Endothelial cell of umbilical vein (primary cell): Measurements from ENCODE around the gene CD200R1. TPM values are rescaled to one million over a fixed set of nuclear protein-coding genes. Genes with fewer than 3 reads are reported as not detected.

Experiments
- BruUV-seq: library from RNA; stranded (reverse); fragments of 400-500 nt; replicated peaks from 2 replicates; lab custom pipeline; 2021; lab: Mats Ljungman, UMichigan
- CTCF ChIA-PET: fragments of 300-600, 350-600 bp; sonication (Branson Sonifier 250); formaldehyde crosslinking; loops from one replicate; lab custom pipeline; 2021; ENCODE audit warnings: antibody characterized with exemption, inconsistent platforms; lab: Charles Lee
- POLR2A ChIA-PET: fragments of 300-600, 350-600 bp; sonication (Branson Sonifier 250); formaldehyde crosslinking; loops from one replicate; lab custom pipeline; 2021; ENCODE audit warnings: antibody characterized with exemption, inconsistent platforms; lab: Charles Lee
- DNase-seq: peaks from one replicate; pipeline ENCODE4 v3.0.0-alpha.2; 2011; ENCODE audit warnings: low read depth, low spot score
- FAIRE-seq: peaks from 2 replicates; lab custom pipeline; 2011; peaks lifted over from hg19 to GRCh38; lab: Jason Lieb, UNC
- H2AFZ ChIP-seq: 2 replicates; pipeline ENCODE4 v1.6.0; 2012; ENCODE audit warnings: low read depth, low read length, control low read depth, inconsistent platforms
- H3K27ac ChIP-seq: 2 replicates; pipeline ENCODE4 v1.5.1; 2011; ENCODE audit warnings: low read depth, mild to moderate bottlenecking, control low read depth, low read length, moderate library complexity; ENCODE audit not compliant: insufficient read depth
- H3K27me3 ChIP-seq, 2 experiments: 2 replicates each; pipeline versions ENCODE4 v1.6.0 to v1.6.1; 2011; ENCODE audit warnings: low read length in 2 of 2, mixed read lengths in 1 of 2; ENCODE audit not compliant: control insufficient read depth in 2 of 2, insufficient read depth in 2 of 2
- H3K36me3 ChIP-seq, 2 experiments: 2 replicates in 1 of 2; 3 replicates in 1 of 2; pipeline ENCODE4 v1.5.1; 2011; ENCODE audit warnings: low read length in 2 of 2, mild to moderate bottlenecking in 1 of 2, moderate library complexity in 1 of 2; ENCODE audit not compliant: control insufficient read depth in 2 of 2, insufficient read depth in 2 of 2; ENCODE audit errors: extremely low read depth in 1 of 2
- H3K4me1 ChIP-seq: 3 replicates; pipeline ENCODE4 v1.5.1; 2011; ENCODE audit warnings: mild to moderate bottlenecking, low read length; ENCODE audit not compliant: control insufficient read depth, insufficient read depth; ENCODE audit errors: extremely low read depth
- H3K4me2 ChIP-seq: 2 replicates; pipeline ENCODE4 v1.6.1; 2011; ENCODE audit warnings: low read length, control low read depth, mixed read lengths; ENCODE audit not compliant: insufficient read depth
- H3K4me3 ChIP-seq, 3 experiments: fragments of 200-600 bp in 1 of 3; sonication (generic), shearing (Covaris generic) in 1 of 3; replicated peaks in 1 of 3; 2 replicates each; pipeline ENCODE4 v1.5.1; 2011 to 2016; ENCODE audit warnings: control low read depth in 3 of 3, low read length in 3 of 3, mild to moderate bottlenecking in 2 of 3, inconsistent platforms in 1 of 3, low read depth in 1 of 3, moderate library complexity in 1 of 3; ENCODE audit not compliant: insufficient read depth in 1 of 3
- H3K79me2 ChIP-seq: 2 replicates; pipeline ENCODE4 v1.6.0; 2012; ENCODE audit warnings: low read length, inconsistent platforms; ENCODE audit not compliant: control insufficient read depth, insufficient read depth
- H3K9ac ChIP-seq: replicated peaks from 2 replicates; pipeline ENCODE3; 2011; ENCODE audit warnings: low read length, control low read depth; ENCODE audit not compliant: insufficient read depth; ENCODE audit errors: extremely low read depth
- H3K9me1 ChIP-seq: replicated peaks from 3 replicates; pipeline ENCODE4 v1.6.0; 2011; ENCODE audit warnings: mild to moderate bottlenecking, low read length; ENCODE audit not compliant: control insufficient read depth, insufficient read depth; ENCODE audit errors: extremely low read depth
- H3K9me3 ChIP-seq: replicated peaks from 2 replicates; pipeline ENCODE4 v1.5.1; 2012; ENCODE audit warnings: low read length, inconsistent platforms; ENCODE audit not compliant: control insufficient read depth, insufficient read depth
- H4K20me1 ChIP-seq: replicated peaks from 2 replicates; pipeline ENCODE3; 2011; ENCODE audit warnings: mild to moderate bottlenecking, low read length; ENCODE audit not compliant: control insufficient read depth, insufficient read depth; ENCODE audit errors: extremely low read depth
- FOS ChIP-seq: IDR thresholded peaks from 2 replicates; pipeline ENCODE4 v1.6.1; 2011; ENCODE audit warnings: mild to moderate bottlenecking, low read length, moderate library complexity, borderline replicate concordance; ENCODE audit not compliant: insufficient read depth
- GATA2 ChIP-seq: IDR thresholded peaks from 2 replicates; pipeline ENCODE4 v1.7.0; 2011; ENCODE audit warnings: low read depth, mild to moderate bottlenecking, moderate library complexity, mixed read lengths, low read length; ENCODE audit not compliant: insufficient read length, insufficient read depth
- MYC ChIP-seq: IDR thresholded peaks from one replicate; pipeline ENCODE4 v1.6.1; 2011; ENCODE audit warnings: mild to moderate bottlenecking, low read depth, low read length
- POLR2A ChIP-seq: IDR thresholded peaks from 2 replicates; pipeline ENCODE4 v1.6.1; 2012; ENCODE audit warnings: low read depth, mild to moderate bottlenecking, control low read depth, low read length
- POLR2AphosphoS5 ChIP-seq: IDR thresholded peaks from 2 replicates; pipeline ENCODE4 v1.6.1; 2012; ENCODE audit warnings: low read depth, mild to moderate bottlenecking, control low read depth, low read length, moderate library complexity; ENCODE audit not compliant: insufficient read depth
- dilution Hi-C: fragments of 300-500 bp; cut with MboI; formaldehyde crosslinking; loops from one replicate; pipeline ENCODE4 v1.15.0; 2019; ENCODE audit warnings: low sequenced_read_pairs; ENCODE audit not compliant: extremely low pct_ligation_motif_present
- intact Hi-C: fragments of 100-400 bp; cut with micrococcal nuclease; formaldehyde crosslinking; loops from one replicate; pipeline ENCODE4 v1.10.0; 2022
- polyA plus RNA-seq, 4 experiments: library from polyadenylated mRNA; depleted of rRNA in 3 of 4; stranded (reverse) in 3 of 4; unstranded in 1 of 4; fragments of >200 nt; gene quantifications; 2 replicates each; pipeline versions ENCODE4 v1.2.1 to v1.2.3, GENCODE V29; 2011 to 2012; ENCODE audit warnings: missing spikeins in 1 of 4
- total RNA-seq: library from RNA; stranded (reverse); gene quantifications from 2 replicates; pipeline ENCODE4 v1.2.3, GENCODE V29; 2021
- TF ChIP-seq, protein P1 (sequence below), 2 donors: IDR thresholded peaks; 1 replicate in 1 of 2; 2 replicates in 1 of 2; pipeline ENCODE4 v1.5.1; 2011; ENCODE audit warnings: low read length in 2 of 2, mild to moderate bottlenecking in 2 of 2, moderate library complexity in 2 of 2, control low read depth in 1 of 2, inconsistent platforms in 1 of 2, low read depth in 1 of 2; ENCODE audit not compliant: insufficient read depth in 1 of 2; ENCODE audit errors: extremely low read depth in 1 of 2
- TF ChIP-seq, protein P2 (sequence below): IDR thresholded peaks from 2 replicates; pipeline ENCODE4 v1.6.1; 2011; ENCODE audit not compliant: insufficient read depth, insufficient read length

CD200R1 gene
- total and polyA plus RNA-seq, 2 donors (not counting 3 experiments of a cell fraction or from before 2014, with no cell fraction given), result not detected

DNA sequence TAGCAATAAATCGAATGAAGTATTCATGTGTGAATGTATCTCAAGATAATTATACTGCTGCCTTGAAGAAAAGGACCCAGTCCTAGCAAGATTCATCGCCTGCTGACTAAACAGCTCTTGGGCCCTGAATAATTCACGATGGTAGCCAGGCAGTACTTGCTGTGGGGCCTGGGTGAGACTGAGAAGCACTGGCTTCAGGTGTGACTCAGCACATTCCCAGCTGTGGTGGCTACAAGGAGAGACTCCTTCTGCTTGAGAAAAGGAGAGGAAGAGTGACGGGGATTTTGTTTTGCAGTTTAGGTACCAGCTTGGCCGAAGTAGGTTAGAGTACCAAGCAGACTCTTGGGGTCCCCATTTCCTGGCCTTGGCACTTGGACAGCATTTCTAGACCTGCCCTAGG lies 80.6 kb downstream of the CD200R1 start:
- TF ChIP-seq, protein P1, sequence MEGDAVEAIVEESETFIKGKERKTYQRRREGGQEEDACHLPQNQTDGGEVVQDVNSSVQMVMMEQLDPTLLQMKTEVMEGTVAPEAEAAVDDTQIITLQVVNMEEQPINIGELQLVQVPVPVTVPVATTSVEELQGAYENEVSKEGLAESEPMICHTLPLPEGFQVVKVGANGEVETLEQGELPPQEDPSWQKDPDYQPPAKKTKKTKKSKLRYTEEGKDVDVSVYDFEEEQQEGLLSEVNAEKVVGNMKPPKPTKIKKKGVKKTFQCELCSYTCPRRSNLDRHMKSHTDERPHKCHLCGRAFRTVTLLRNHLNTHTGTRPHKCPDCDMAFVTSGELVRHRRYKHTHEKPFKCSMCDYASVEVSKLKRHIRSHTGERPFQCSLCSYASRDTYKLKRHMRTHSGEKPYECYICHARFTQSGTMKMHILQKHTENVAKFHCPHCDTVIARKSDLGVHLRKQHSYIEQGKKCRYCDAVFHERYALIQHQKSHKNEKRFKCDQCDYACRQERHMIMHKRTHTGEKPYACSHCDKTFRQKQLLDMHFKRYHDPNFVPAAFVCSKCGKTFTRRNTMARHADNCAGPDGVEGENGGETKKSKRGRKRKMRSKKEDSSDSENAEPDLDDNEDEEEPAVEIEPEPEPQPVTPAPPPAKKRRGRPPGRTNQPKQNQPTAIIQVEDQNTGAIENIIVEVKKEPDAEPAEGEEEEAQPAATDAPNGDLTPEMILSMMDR (IDR thresholded peaks at IDR 0.05; ENCODE audit: extremely low read depth in 1 of 2, insufficient read depth in 1 of 2, low read depth in 1 of 2, low read length in 2 of 2), result no peak
- TF ChIP-seq MYC, result no peak
- Histone ChIP-seq H4K20me1 (no peaks in the 10 kb centered on the region), H3K9me3 (no peaks in the 10 kb centered on the region), H3K27me3 (no peaks in the 10 kb centered on the region), H3K36me3 (no peaks in the 10 kb centered on the region), H3K27ac (no peak overlapping the region), H3K79me2 (no peaks in the 10 kb centered on the region), H3K9me1 (no peaks in the 10 kb centered on the region), H3K4me3 (no peak overlapping the region), H3K4me1 (no peaks in the 10 kb centered on the region), H3K9ac (no peak overlapping the region), H3K4me2 (no peak overlapping the region), H2AFZ (no peak overlapping the region)
- ChIA-PET CTCF (interaction anchor here (0.8 to 1.1 kb wide), 2 partner anchors 15 to 85 kb away, joined by 3 read pairs; no protein-coding TSS in a partner anchor), POLR2A (no interaction called here)
- BruUV-seq, result no TSS peak
- intact Hi-C loops, result no loop called here
- no peak for FAIRE-seq
- dilution Hi-C loops, result no loop called here
- no peak for DNase-seq

DNA sequence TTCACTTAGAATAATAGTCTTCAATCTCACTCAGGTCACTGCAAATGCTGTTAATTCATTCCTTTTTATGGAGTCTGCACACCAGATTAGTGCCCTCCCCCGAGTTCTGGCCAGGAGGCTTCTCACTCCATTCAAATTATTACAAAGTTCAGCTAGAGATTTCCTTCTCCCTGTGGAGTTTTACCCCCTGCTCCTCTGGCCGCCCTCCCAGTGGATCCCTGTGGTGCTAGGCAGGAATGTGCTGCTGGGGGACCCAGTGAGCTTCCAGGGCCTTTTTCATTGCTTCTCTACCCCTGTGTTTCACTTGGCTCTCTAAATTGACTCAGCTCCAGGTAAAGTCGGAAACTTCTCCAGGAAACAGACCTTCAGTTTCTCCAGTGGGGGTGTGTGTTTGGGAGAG lies 85.5 kb downstream of the CD200R1 start:
- H3K4me3 ChIP-seq, result no peak overlapping the region
- BruUV-seq, result no TSS peak
- H3K36me3 ChIP-seq, result no peaks in the 10 kb centered on the region
- no peaks in the 10 kb centered on the region for H4K20me1 ChIP-seq
- intact Hi-C loops (no loop called here), dilution Hi-C loops (no loop called here)
- H3K9me1 ChIP-seq, result no peaks in the 10 kb centered on the region
- no peak for TF ChIP-seq POLR2A
- TF ChIP-seq, protein P2, sequence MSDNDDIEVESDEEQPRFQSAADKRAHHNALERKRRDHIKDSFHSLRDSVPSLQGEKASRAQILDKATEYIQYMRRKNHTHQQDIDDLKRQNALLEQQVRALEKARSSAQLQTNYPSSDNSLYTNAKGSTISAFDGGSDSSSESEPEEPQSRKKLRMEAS, result no peak
- no peak for TF ChIP-seq FOS
- TF ChIP-seq GATA2, result no peak
- no peak for TF ChIP-seq POLR2AphosphoS5
- ChIA-PET POLR2A (no interaction called here), CTCF (interaction anchor here (1.5 kb wide), 1 partner anchor 16 kb away, joined by 3 read pairs; no protein-coding TSS in a partner anchor)
- no peaks in the 10 kb centered on the region for H3K79me2 ChIP-seq
- FAIRE-seq (no peak), DNase-seq (no peak)
- no peak overlapping the region for H3K4me2 ChIP-seq
- no peak overlapping the region for H3K27ac ChIP-seq
- H2AFZ ChIP-seq, result no peak overlapping the region
- H3K27me3 ChIP-seq, result no peaks in the 10 kb centered on the region
- no peaks in the 10 kb centered on the region for H3K9me3 ChIP-seq
- no peak overlapping the region for H3K9ac ChIP-seq
- no peaks in the 10 kb centered on the region for H3K4me1 ChIP-seq
